Spleen (tissue), 7 donors: ENCODE data around the gene LGALS9.

Experiments
- CTCF ChIP-seq, 11 experiments: fragments of 200-600 bp in 7 of 11; fragments of 450-650 bp in 4 of 11; sonication (generic) in 4 of 11; IDR thresholded peaks in 8 of 11; conservative IDR thresholded peaks in 3 of 11; 1 replicate in 7 of 11; 2 replicates in 4 of 11; pipeline versions ENCODE4 v1.4.0 to v1.8.0; 2016 to 2021; ENCODE audit warnings: antibody characterized with exemption in 11 of 11, inconsistent platforms in 4 of 11, mild to moderate bottlenecking in 1 of 11
- POLR2A ChIP-seq, 3 donors: fragments of 450-650 bp; IDR thresholded peaks; one replicate each; pipeline ENCODE4 v1.5.1; 2017; ENCODE audit warnings: antibody characterized with exemption in 3 of 3, mild to moderate bottlenecking in 1 of 3
- POLR2AphosphoS5 ChIP-seq, 3 donors: sonication (generic); formaldehyde crosslinking; IDR thresholded peaks; one replicate each; pipeline ENCODE4 v1.5.1; 2017; ENCODE audit warnings: antibody characterized with exemption in 3 of 3
- donor health status: DM: no; HTN: no; CAD: no; lungs with moderate emphysema.
- donor health status: DM: no; HTN: no; CAD: no.
- donor health status: DM: no; HTN: no; CAD: no.

- TF ChIP-seq CTCF (IDR thresholded peaks at IDR 0.05 in 8 of 11, conservative IDR thresholded peaks at IDR 0.05 in 3 of 11), result no peak
- TF ChIP-seq POLR2A (IDR thresholded peaks at IDR 0.05), result no peak
- TF ChIP-seq POLR2AphosphoS5 (IDR thresholded peaks at IDR 0.05), result peak in 1 of 3 donors; percentile 28
These were observed 4.4 kb downstream of the LGALS9 start for GRCh38 chr17:27635275-27635823.
